Dendritic cell treated with granulocyte-macrophage colony-stimulating factor and Interleukin-4, amounts not matched to agents 40 ng/mL and 50 ng/mL, for 4 days (primary cell): Measurements from ENCODE around the gene HPSE.
"Not testable (repeated sequence)": the region's sequence is repeated elsewhere in the genome, so short reads cannot be mapped to it uniquely, and the experiment has no call there.

ENCODE experiments used
- H3K27ac Mint-ChIP-seq: one replicate; pipeline ENCODE4 v1.8.0; 2022; ENCODE audit warnings: mild to moderate bottlenecking, mixed read lengths
- H3K27me3 Mint-ChIP-seq: one replicate; pipeline ENCODE4 v1.8.0; 2022; ENCODE audit warnings: mild to moderate bottlenecking, mixed read lengths
- H3K36me3 Mint-ChIP-seq: one replicate; pipeline ENCODE4 v1.8.0; 2022; ENCODE audit warnings: low read depth, mixed read lengths
- H3K4me1 Mint-ChIP-seq: one replicate; pipeline ENCODE4 v1.8.0; 2022; ENCODE audit warnings: low read depth, mixed read lengths
- H3K4me3 Mint-ChIP-seq: one replicate; pipeline ENCODE4 v1.8.0; 2022; ENCODE audit warnings: mild to moderate bottlenecking, moderate library complexity, mixed read lengths
- H3K9me3 Mint-ChIP-seq: one replicate; pipeline ENCODE4 v1.8.0; 2022; ENCODE audit warnings: mixed read lengths
- intact Hi-C: fragments of 100-400 bp; cut with micrococcal nuclease; formaldehyde crosslinking; loops from one replicate; pipeline ENCODE4 v1.15.0; 2022

The HPSE gene

DNA sequence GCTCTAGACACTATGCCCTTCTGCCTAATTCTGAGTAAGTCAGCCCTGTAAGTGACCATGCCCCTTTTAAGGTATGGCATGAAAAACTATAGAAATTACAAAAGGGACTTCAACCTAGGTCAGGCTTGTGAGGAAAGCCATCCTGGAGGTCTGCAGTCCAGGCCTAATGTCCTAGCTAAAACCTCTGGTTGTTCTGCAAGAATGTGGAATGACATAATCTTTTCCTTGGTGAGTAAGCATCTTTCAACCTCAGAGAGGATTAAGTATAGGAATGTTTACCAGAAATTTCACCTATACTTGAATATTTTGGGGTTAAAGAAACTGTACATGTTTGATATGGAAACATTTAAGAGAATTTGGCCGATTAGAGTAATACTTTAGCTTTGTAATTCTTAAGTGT, 23.8 kb upstream of the HPSE start:
- Mint-ChIP-seq H3K36me3 (no peaks in the 10 kb centered on the region), H3K4me1 (no peaks in the 10 kb centered on the region), H3K9me3 (peaks cover 9% of the 10 kb centered on the region), H3K4me3 (no peak overlapping the region), H3K27ac (no peak overlapping the region), H3K27me3 (peaks cover 2% of the 10 kb centered on the region)
- intact Hi-C loops, result no loop called here

DNA sequence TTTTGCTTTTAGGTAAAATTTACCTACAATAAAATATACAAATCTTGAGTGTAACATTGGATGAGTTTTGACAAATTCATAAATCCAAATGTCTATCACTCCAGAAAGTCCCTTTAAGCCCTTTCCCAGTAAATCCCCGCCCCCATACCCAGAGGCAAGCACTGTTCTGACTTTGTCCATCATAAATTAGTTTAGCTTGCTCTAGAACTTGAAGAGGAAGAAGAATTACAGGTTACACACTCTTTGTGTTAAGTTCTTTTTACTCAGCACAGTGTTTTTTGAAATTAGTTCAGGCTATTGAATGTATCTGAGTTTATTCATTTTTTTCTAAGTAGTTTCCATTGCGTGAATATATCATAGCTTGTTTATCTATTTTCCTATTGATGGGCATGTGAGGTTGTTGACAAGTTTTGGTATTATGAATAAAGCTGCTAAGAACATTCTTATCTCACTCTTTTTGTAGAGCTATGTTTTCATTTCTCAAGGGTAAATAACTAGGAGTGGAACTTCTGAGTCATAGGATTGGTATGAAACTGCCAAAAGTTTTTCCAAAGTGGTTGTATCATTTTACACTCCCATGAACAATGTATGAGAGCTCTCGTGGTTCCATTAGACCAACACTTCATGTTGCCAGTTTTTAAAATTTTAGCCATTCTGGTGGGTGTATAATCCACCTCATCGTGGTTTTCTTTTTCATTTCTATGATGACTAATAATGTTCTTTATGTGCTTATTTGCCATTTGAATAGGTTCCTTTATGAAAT, 22.4 kb upstream of the HPSE start:
- Mint-ChIP-seq H3K27ac (no peak overlapping the region), H3K4me3 (no peak overlapping the region)

DNA sequence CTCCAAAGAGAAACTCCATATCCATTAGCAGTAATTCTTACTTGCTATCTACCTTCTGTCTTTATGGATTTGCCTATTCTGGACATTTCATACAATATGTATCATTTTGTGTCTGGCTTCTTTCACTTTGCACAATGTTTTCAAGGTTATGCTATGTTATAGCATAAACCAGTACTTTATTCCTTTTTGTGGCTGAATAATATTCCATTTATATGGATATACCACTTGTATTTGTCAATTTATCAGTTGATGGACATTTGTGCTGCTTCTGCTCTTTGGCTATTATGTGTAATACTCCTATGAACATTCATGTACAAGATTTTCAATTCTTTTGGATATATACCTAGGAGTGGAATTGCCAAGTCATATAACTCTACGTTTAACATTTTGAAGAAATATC, 18.9 kb upstream of the HPSE start:
- peaks cover 6% of the 10 kb centered on the region for H3K4me1 Mint-ChIP-seq
- peaks cover 12% of the 10 kb centered on the region for H3K9me3 Mint-ChIP-seq
- H3K27me3 Mint-ChIP-seq, result no peaks in the 10 kb centered on the region
- H3K4me3 Mint-ChIP-seq, result no peak overlapping the region
- H3K27ac Mint-ChIP-seq, result no peak overlapping the region
- H3K36me3 Mint-ChIP-seq, result no peaks in the 10 kb centered on the region
- intact Hi-C loops, result no loop called here

More for the DNA sequence above, 22.4 kb upstream of the HPSE start:
- Mint-ChIP-seq H3K9me3 (peaks cover 12% of the 10 kb centered on the region), H3K27me3 (no peaks in the 10 kb centered on the region), H3K4me1 (no peaks in the 10 kb centered on the region), H3K36me3 (no peaks in the 10 kb centered on the region)
- intact Hi-C loops, result no loop called here

DNA sequence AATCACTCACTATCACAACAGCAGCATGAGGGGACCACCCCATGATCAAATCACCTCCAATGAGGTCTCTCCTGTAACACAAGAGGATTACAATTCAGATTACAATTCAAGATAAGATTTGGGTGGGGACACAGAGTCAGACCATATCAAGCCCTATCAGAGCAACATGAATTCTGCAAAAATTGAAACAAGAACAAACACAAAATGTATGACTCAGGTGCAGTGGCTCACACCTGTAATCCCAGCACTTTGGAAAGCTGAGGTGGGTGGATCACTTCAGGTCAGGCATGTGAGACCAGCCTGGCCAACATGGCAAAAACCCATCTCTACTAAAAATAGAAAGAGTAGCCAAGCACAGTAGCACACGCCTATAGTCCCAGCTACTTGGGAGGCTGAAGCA, 13.4 kb upstream of the HPSE start:
- H3K27me3 Mint-ChIP-seq, result peaks cover 2% of the 10 kb centered on the region
- peaks cover 27% of the 10 kb centered on the region for H3K9me3 Mint-ChIP-seq
- H3K4me3 Mint-ChIP-seq, result no peak overlapping the region
- H3K27ac Mint-ChIP-seq, result no peak overlapping the region
- H3K36me3 Mint-ChIP-seq, result no peaks in the 10 kb centered on the region
- peaks cover 6% of the 10 kb centered on the region for H3K4me1 Mint-ChIP-seq
- intact Hi-C loops, result no loop called here

DNA sequence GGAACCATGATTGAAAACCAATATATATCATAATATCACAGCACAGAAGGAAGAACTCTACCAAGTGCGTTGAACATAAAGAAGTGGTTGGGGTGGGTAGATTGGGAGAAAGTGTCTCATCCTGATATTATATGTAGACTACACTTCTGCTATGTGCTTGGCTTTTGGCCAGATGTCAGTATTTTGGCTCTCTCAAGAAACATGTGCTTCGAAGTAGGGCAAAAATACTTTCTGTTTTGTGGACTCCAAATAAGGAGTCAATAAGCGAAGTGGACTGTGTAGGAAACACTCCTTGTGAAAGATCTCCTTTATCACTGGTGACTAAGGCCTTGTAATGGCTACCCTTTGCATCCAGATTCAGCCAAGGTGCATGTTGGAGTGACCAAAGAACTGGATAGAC, 7.8 kb upstream of the HPSE start:
- H3K36me3 Mint-ChIP-seq, result no peaks in the 10 kb centered on the region
- intact Hi-C loops, result no loop called here
- H3K9me3 Mint-ChIP-seq, result peaks cover 20% of the 10 kb centered on the region
- peaks cover 2% of the 10 kb centered on the region for H3K27me3 Mint-ChIP-seq
- H3K4me1 Mint-ChIP-seq, result peaks cover under 1% of the 10 kb centered on the region
- no peak overlapping the region for H3K4me3 Mint-ChIP-seq
- H3K27ac Mint-ChIP-seq, result no peak overlapping the region

DNA sequence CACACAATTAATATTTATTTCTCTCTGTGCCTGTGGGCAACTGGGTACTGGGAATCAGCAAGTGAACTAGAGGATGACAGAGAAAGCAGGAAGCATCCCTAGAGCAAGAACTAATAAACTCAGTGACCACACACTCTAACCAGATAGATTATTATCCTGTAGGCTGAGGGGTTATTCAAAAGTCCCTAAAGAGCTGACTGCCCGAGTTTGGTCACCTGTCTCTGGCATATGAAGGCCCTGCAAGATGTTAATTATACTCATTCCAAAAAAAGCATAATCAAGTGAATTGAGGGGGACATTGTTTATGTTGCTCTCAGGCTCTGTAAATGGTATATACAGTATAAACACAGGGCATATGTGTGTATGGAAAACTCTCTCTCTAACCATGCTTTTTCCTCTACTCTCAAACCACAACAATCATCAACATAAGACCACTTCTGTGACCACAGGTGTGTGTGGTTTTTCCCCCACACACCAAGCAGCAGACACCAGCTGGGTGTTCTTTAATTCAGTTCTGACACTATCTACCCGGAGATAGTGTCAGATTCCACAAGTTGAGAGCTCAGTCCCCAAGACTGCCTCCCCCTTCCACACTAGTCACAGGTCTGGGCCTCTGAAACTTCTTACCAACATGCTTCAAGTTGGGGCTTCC, 6.2 kb upstream of the HPSE start:
- no peaks in the 10 kb centered on the region for H3K27me3 Mint-ChIP-seq
- H3K9me3 Mint-ChIP-seq, result peaks cover 3% of the 10 kb centered on the region
- intact Hi-C loops, result no loop called here
- no peaks in the 10 kb centered on the region for H3K36me3 Mint-ChIP-seq
- no peak overlapping the region for H3K4me3 Mint-ChIP-seq
- H3K27ac Mint-ChIP-seq, result no peak overlapping the region
- peaks cover 9% of the 10 kb centered on the region for H3K4me1 Mint-ChIP-seq

DNA sequence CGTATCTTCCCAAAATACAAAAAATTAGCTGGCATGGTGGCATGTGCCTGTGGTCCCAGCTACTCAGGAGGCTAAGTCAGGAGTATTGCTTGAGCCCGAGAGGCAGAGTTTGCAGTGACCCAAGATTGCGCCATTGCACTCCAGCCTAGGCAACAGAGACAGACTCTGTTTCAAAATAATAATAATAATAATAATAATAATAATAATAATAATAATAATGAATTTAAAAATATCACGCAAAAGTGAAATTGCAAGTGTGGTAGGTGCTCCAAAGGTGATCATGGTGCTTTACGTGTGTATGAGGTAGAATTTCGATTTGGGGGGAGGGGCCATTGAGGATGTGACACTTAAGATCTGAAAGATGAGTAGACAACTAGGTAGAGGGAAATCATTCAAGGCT, 4.9 kb upstream of the HPSE start:
- Mint-ChIP-seq H3K27me3 (peaks cover under 1% of the 10 kb centered on the region), H3K4me1 (peaks cover 21% of the 10 kb centered on the region), H3K27ac (no peak overlapping the region), H3K4me3 (no peak overlapping the region), H3K36me3 (no peaks in the 10 kb centered on the region), H3K9me3 (no peaks in the 10 kb centered on the region)
- intact Hi-C loops, result loop anchor here (10.0 kb wide), 1 partner anchor 115 kb away; the partner anchor contains the start of genes HELQ and MRPS18C

DNA sequence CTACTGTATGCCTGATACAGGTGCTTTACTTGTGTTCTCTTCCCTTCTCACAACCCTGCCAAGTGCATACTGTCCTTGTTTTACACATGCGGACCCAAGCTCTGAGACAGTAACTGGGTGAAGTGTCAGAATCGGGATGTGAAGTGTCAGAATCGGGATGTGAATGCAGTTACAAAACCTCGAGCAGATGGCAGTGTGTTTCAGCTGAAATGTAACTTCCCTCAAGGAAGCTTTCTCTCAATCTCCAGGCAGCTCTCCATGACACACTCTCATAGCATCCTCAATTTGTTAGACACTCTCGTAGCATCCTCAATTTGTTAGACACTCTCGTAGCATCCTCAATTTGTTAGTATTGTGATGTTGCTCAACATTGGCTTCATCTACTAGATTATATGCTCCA, 1.1 kb upstream of the HPSE start:
- Mint-ChIP-seq H3K4me1 (peaks cover 38% of the 10 kb centered on the region), H3K27ac (peak overlapping the region; percentile 67), H3K27me3 (peaks cover 6% of the 10 kb centered on the region), H3K9me3 (no peaks in the 10 kb centered on the region), H3K36me3 (no peaks in the 10 kb centered on the region), H3K4me3 (peak overlapping the region; percentile 80)
- intact Hi-C loops, result loop anchor here (2.0 to 10.0 kb wide), 2 partner anchors 53 to 119 kb away; partner anchors contain the start of genes HELQ and MRPS18C

DNA sequence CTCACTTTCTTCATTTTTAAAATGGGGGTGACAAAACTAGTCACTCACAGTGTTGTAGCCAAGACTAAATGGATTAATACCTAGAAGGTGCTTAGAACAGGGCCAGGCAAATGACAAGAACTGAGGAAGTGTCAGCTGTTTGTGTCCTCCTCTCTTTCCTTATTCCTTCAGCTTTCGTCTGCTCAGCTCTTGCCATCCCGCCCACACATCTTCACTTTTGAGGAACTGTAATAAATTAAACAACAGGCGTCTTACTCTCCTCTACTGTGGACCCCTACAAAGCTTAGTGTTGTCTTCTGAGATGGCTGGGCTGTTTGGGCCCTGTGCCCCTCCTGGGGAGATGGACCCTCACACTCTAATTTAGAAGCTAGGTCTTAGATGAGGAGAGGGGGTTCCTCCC, 2.7 kb downstream of the HPSE start:
- intact Hi-C loops, result loop anchor here (5.0 to 10.0 kb wide), 2 partner anchors 35 to 123 kb away; partner anchors contain the start of genes HELQ and MRPS18C
- peaks cover 57% of the 10 kb centered on the region for H3K4me1 Mint-ChIP-seq
- no peak overlapping the region for H3K4me3 Mint-ChIP-seq
- H3K27ac Mint-ChIP-seq, result peak overlapping the region; percentile 40
- H3K9me3 Mint-ChIP-seq, result no peaks in the 10 kb centered on the region
- H3K27me3 Mint-ChIP-seq, result peaks cover 6% of the 10 kb centered on the region
- H3K36me3 Mint-ChIP-seq, result no peaks in the 10 kb centered on the region

DNA sequence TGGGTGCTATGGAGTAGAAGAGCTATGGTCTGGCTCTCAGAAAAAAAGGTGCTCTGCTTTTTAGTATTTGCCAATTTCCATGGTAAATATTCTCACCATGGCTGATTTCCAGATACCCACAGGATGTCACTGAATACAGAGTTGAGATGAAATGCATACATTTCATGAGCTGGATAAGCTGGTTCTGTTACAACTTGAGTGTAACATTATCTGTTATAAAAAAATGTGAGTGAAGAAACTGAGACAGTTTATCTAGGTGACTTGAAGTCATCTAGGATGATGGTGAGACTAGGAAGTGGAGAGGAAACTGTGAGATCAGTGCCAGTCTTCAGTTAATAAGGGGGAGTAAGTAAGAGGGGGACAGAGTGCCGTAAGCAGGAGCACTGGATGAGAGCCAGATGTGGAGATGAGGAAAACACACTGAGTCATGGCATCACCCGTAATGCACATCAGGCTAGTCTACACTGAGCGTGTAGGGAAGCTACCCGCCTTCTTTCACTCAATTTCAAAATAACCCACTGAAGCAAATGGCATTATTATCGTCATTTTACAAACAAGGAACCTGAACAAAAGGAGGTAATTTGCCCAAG, 5.0 kb downstream of the HPSE start:
- Mint-ChIP-seq H3K9me3 (no peaks in the 10 kb centered on the region), H3K27ac (no peak overlapping the region), H3K4me1 (peaks cover 57% of the 10 kb centered on the region), H3K4me3 (no peak overlapping the region), H3K27me3 (peaks cover 6% of the 10 kb centered on the region), H3K36me3 (no peaks in the 10 kb centered on the region)
- intact Hi-C loops, result loop anchor here (2.0 to 10.0 kb wide), 3 partner anchors 38 to 125 kb away; partner anchors contain the start of genes COQ2, HELQ and MRPS18C

DNA sequence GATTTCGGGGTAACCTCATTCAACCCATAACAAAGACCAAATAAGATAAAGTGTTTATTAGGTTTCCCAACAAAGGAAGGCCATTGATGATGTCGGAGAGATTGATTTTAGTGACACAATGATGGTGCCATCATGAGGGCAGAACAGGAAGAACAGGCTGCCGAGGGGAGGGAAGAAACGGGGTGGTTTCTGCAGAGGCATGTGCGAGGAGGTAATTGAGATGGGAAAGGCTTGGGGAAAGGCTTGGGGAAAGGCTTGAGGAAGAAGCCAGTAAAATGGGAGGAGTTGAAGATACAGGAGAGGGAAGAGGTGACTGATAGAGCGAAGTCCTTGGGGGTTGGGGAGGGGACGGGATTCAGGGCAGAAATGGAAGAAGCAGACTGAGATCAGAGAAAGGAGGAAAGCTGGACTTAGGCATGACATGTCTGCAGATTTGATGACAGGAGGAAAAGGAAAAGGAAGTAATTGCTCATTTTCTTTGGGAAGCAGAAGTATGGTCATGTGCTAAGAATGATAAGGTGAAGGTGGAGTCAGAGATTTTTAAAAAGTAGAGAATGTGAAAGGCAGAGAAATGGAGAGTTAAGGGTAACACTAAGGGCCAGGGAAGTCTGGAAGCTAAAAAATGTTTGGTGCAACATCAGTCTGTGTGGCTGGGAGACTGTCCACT, 6.0 kb downstream of the HPSE start:
- Mint-ChIP-seq H3K27me3 (no peaks in the 10 kb centered on the region), H3K9me3 (no peaks in the 10 kb centered on the region), H3K36me3 (no peaks in the 10 kb centered on the region), H3K4me3 (peak overlapping the region; percentile 17), H3K27ac (peak overlapping the region; percentile 49), H3K4me1 (peaks cover 51% of the 10 kb centered on the region)
- intact Hi-C loops, result loop anchor here (2.0 kb wide), 1 partner anchor 44 kb away; the partner anchor contains the start of gene COQ2

DNA sequence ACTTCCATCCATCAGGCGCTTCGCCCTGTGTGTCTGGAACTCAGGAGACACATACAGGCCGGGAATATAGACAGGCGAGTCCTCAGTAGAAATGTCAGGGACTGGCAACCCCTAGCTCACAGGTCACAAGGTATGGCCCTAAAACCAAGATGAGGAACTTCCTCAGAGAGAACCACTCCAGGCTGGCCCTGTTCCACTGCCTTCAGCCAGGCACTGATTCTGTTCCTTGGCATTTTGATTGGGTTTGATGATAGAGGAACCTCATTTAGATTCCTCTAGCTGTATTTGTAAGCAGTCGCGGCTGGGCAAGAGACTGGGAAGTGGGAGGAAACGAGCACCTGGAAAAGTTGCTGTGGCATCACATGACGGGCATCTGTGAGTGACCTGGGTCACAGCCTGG, 8.1 kb downstream of the HPSE start:
- no peaks in the 10 kb centered on the region for H3K36me3 Mint-ChIP-seq
- H3K27ac Mint-ChIP-seq, result no peak overlapping the region
- intact Hi-C loops, result no loop called here
- no peaks in the 10 kb centered on the region for H3K27me3 Mint-ChIP-seq
- H3K4me1 Mint-ChIP-seq, result peaks cover 57% of the 10 kb centered on the region
- H3K9me3 Mint-ChIP-seq, result no peaks in the 10 kb centered on the region
- no peak overlapping the region for H3K4me3 Mint-ChIP-seq

DNA sequence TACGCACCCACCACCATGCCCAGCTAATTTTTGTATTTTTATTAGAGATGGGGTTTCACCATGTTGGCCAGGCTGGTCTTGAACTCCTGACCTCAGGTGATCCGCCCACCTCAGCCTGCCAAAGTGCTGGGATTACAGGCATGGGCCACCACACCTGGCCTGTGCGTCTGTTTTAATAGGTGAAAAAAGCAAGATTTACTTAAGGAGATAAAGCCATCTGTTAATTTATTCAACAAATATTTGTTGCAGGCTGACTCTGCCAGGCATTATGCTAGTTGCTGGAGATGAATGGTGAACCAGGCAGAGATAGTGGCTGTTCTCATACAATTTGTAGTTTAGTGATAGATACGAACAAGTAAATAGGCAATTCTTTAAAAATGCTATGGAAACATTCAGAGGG, 9.3 kb downstream of the HPSE start:
- H3K36me3 Mint-ChIP-seq, H3K27me3 Mint-ChIP-seq, H3K9me3 Mint-ChIP-seq, H3K27ac Mint-ChIP-seq, H3K4me3 Mint-ChIP-seq, intact Hi-C loops: not testable (repeated sequence)
- peaks cover 62% of the 10 kb centered on the region for H3K4me1 Mint-ChIP-seq

DNA sequence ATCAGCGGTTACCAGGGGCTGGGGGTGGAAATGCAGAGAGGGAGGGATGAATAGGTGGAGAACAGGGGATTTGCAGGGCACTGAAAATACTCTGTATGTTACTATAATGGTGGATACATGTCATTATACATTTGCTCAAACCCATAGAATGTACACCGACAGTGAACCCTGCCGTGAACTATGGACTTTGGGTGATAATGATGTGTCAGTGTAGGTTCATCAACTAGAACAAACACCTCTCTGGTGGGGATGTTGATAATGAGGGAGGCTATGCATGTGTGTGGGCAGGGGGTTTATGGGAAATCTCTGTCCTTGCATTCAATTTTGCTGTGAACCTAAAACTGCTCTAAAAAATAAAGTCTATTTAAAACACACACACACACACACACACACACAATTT, 11.5 kb downstream of the HPSE start:
- H3K4me3 Mint-ChIP-seq, result no peak overlapping the region
- intact Hi-C loops, result no loop called here

More for the DNA sequence above, 11.5 kb downstream of the HPSE start:
- Mint-ChIP-seq H3K27me3 (no peaks in the 10 kb centered on the region), H3K9me3 (no peaks in the 10 kb centered on the region), H3K27ac (no peak overlapping the region), H3K4me1 (peaks cover 43% of the 10 kb centered on the region), H3K36me3 (no peaks in the 10 kb centered on the region)
